ENCODE results near the gene SPO11. TPM values are rescaled to one million over a fixed set of nuclear protein-coding genes. Genes with fewer than 3 reads are reported as not detected.

SPO11 gene
- total RNA-seq, 6 experiments from 2014 or later, result not detected

DNA sequence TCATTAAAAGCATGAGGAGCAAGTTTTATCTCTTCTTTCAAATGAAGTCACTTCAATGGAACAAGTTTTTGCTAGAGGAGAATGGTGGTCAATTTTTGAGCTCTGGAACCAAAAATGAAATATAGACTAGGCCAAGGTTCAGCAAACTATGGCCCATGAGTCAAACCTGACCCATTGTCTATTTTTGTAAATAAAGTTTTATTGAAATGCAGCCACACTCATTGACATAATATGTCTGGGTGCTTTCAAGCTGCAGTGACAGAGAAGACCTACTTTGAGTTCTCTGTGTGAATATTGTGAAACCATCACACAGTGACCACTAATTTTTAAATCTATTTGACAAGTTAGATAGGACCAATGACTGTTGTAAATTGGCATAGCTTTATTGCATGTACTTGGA is 34.8 kb downstream of the SPO11 start:
- H3K27me3 ChIP-seq, result no peaks in the 10 kb centered on the region
- ATAC-seq (no peak), DNase-seq (no peak)
- intact Hi-C loops (cut with DNase I), result no loop called here
- H3K9me3 ChIP-seq, result no peaks in the 10 kb centered on the region
- H3K36me3 ChIP-seq, result peaks cover 0 to 61% (median 28%) of the 10 kb centered on the region in 4 donors
- H3K27ac ChIP-seq, result no peak overlapping the region
- H3K4me1 ChIP-seq, result no peaks in the 10 kb centered on the region
- TF ChIP-seq POLR2A (IDR thresholded peaks at IDR 0.05) (no peak), CTCF (IDR thresholded peaks at IDR 0.05) (no peak)
- H3K4me3 ChIP-seq, result no peak overlapping the region

- Histone ChIP-seq H3K4me3 (no peak overlapping the region), H3K4me1 (no peaks in the 10 kb centered on the region), H3K36me3 (peaks cover 0 to 84% (median 49%) of the 10 kb centered on the region in 4 donors), H3K27ac (no peak overlapping the region), H3K9me3 (no peaks in the 10 kb centered on the region), H3K27me3 (no peaks in the 10 kb centered on the region)
- DNase-seq (no peak), ATAC-seq (peak in 1 of 4 donors; percentile 22)
- intact Hi-C loops (cut with DNase I), result no loop called here
- 72% methylated on average over 3 of the region's 3 CpGs for WGBS (ENCODE audit: insufficient coverage, low coverage, low lambda C conversion rate, missing lambda C conversion rate)
- TF ChIP-seq CTCF (IDR thresholded peaks at IDR 0.05) (no peak), POLR2A (IDR thresholded peaks at IDR 0.05) (no peak)
Measured at GRCh38 chr20:57369596-57369995, 40.0 kb downstream of the SPO11 start.

GRCh38 chr20:57370316-57370715 is 40.7 kb downstream of the SPO11 start:
- ATAC-seq (no peak), DNase-seq (no peak)
- intact Hi-C loops (cut with DNase I), result no loop called here

GRCh38 chr20:57371363-57371762 is 41.8 kb downstream of the SPO11 start:
- no peaks in the 10 kb centered on the region for H3K27me3 ChIP-seq
- no peak overlapping the region for H3K4me3 ChIP-seq
- H3K9me3 ChIP-seq, result no peaks in the 10 kb centered on the region
- ATAC-seq, result no peak
- no peaks in the 10 kb centered on the region for H3K4me1 ChIP-seq
- WGBS (ENCODE audit: insufficient coverage, low coverage, low lambda C conversion rate, missing lambda C conversion rate), result 82% methylated on average over 4 of the region's 4 CpGs
- intact Hi-C loops (cut with DNase I), result no loop called here
- DNase-seq, result no peak
- H3K36me3 ChIP-seq, result peaks cover 0 to 75% (median 39%) of the 10 kb centered on the region in 4 donors
- TF ChIP-seq CTCF (IDR thresholded peaks at IDR 0.05) (no peak), POLR2A (IDR thresholded peaks at IDR 0.05) (no peak)
- no peak overlapping the region for H3K27ac ChIP-seq

More at GRCh38 chr20:57370316-57370715, 40.7 kb downstream of the SPO11 start:
- Histone ChIP-seq H3K36me3 (peaks cover 0 to 85% (median 46%) of the 10 kb centered on the region in 4 donors), H3K4me3 (no peak overlapping the region), H3K27me3 (no peaks in the 10 kb centered on the region), H3K4me1 (no peaks in the 10 kb centered on the region), H3K9me3 (no peaks in the 10 kb centered on the region), H3K27ac (no peak overlapping the region)
- TF ChIP-seq POLR2A (IDR thresholded peaks at IDR 0.05), result no peak
- no peak for TF ChIP-seq CTCF (IDR thresholded peaks at IDR 0.05)
- 94% methylated on average over 9 of the region's 9 CpGs for WGBS (ENCODE audit: insufficient coverage, low coverage, low lambda C conversion rate, missing lambda C conversion rate)

DNA sequence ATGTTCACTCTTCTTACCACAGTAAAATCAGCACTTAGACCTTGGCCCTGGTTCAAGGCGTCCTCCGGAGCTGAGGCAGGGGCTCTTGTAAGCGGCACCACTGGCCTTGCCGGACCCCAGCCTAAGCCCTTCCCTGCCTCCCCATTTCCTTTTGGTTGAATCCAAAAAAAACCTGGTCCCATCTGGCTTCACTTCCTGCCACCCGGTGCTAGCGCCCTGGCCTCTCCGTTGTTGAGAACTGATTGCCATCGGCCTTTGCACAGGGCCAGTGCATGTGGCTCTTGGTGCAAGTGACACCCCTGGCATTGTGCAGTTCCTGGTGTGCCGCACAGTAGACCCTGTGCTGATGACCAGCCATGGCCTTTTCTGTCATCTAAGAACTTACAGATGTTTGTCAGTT is 42.6 kb downstream of the SPO11 start:
- no peaks in the 10 kb centered on the region for H3K9me3 ChIP-seq
- DNase-seq (no peak), ATAC-seq (no peak)
- no peaks in the 10 kb centered on the region for H3K27me3 ChIP-seq
- H3K4me1 ChIP-seq, result no peaks in the 10 kb centered on the region
- H3K36me3 ChIP-seq, result peaks cover 0 to 75% (median 36%) of the 10 kb centered on the region in 4 donors
- TF ChIP-seq CTCF (IDR thresholded peaks at IDR 0.05) (no peak), POLR2A (IDR thresholded peaks at IDR 0.05) (no peak)
- H3K27ac ChIP-seq, result no peak overlapping the region
- intact Hi-C loops (cut with DNase I), result no loop called here
- no peak overlapping the region for H3K4me3 ChIP-seq
- 100% methylated on average over 1 of the region's 9 CpGs for WGBS (ENCODE audit: insufficient coverage, low coverage, low lambda C conversion rate, missing lambda C conversion rate)

All from right lobe of liver (tissue), 6 donors.